Mononuclear cell (primary cell): ENCODE results near the gene NAA38. TPM values are rescaled to one million over a fixed set of nuclear protein-coding genes. Genes with fewer than 3 reads are reported as not detected.

Source experiments
- H3K27me3 ChIP-seq: 2 replicates; pipeline ENCODE4 v1.6.0; 2011; ENCODE audit warnings: low read length, control low read depth; ENCODE audit not compliant: insufficient read depth
- H3K4me1 ChIP-seq: 2 replicates; pipeline ENCODE4 v1.5.1; 2011; ENCODE audit warnings: mild to moderate bottlenecking, low read length, control low read depth; ENCODE audit not compliant: insufficient read depth
- H3K4me3 ChIP-seq: 2 replicates; pipeline ENCODE4 v1.5.1; 2011; ENCODE audit warnings: mild to moderate bottlenecking, low read length, moderate library complexity
- H3K9me3 ChIP-seq: 2 replicates; pipeline ENCODE4 v1.5.1; 2011; ENCODE audit warnings: low read depth, mild to moderate bottlenecking, control low read depth, low read length
- total RNA-seq: library from RNA; depleted of rRNA; stranded (reverse); fragments of >200 nt; gene quantifications from one replicate; pipeline ENCODE4 v1.2.3, GENCODE V29; 2012

NAA38 gene, protein sequence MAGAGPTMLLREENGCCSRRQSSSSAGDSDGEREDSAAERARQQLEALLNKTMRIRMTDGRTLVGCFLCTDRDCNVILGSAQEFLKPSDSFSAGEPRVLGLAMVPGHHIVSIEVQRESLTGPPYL
- 14.0 TPM for total RNA-seq

DNA sequence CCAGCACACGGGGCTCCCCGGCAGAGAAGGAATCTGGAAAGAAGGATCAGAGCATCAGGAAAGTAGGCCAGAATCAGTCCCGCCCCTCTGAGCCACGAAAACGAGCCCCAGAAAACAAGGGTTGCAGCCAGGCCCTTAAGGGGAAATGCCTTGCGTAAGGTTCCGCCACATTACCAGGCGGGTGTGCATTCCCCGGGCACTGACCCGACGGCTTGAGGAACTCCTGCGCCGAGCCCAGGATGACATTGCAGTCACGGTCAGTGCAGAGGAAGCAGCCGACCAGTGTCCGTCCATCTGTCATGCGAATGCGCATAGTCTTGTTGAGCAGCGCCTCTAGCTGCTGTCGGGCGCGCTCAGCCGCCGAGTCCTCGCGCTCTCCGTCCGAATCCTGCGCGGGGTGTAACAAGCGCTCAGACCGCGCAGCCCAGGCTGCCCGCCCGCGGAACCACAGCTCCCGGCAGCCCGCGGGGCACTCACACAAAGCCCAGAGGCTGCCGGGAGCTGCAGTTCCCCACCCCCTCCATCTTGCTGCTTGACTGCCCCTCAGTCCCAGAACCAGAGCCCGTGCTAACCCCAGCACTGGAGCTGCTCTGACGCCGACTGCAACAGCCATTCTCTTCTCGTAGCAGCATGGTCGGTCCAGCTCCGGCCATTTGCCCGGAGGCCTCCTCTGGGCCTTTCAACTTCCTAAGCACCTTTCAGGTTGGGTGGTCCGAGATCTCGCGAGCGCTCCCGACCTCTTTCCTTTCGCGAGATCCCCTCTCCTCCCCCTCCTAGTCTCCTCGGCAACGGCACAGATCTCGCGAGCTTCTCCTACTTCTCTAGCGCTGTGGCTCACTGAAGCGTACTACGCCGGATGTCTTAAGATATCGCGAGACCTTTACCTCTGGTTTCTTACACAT, at the start of gene NAA38:
NAA38 (minus strand) TSS at position 749 of the 902 bp plus-strand sequence; CDS start at position 653, 96 bp downstream.
- Histone ChIP-seq H3K27me3 (no peaks in the 10 kb centered on the region), H3K4me1 (peaks cover 35% of the 10 kb centered on the region), H3K9me3 (no peaks in the 10 kb centered on the region), H3K4me3 (peak within 1 kb of the TSS; percentile 52)

DNA sequence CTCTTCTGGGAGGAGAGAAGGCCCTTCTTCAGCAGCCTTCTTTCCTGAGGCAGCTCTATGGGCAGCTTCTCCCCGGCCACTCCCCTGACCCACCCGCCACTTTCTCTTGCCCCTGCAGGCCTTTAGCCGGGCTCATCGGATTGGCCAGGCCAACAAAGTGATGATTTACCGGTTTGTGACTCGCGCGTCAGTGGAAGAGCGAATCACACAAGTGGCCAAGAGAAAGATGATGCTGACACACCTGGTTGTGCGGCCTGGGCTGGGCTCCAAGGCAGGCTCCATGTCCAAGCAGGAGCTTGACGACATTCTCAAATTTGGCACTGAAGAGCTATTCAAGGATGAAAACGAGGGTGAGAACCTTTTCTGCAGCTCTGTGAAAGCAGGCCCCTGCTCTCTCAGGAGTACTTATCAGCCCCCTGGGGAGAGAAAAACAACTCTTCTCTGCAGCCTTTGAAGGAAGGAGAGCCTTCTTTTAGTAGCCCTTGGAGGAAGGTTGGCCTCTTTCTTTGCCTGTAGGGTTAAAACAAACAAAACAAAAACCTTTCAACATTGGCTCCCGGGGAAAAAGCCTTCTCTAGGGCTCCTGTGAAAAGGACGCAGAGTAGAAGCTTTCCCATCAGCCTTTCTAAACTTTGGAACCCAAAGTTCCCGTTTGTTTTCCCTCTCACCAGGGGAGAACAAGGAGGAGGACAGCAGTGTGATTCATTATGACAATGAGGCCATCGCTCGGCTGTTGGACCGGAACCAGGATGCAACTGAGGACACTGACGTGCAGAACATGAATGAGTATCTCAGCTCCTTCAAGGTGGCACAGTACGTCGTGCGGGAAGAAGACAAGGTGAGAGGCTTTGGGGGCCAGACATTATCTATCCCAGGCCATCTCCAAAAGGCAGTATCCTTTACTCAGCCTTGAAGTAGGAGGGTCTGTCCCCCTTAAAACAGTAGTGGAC, 46.1 kb upstream of the NAA38 start:
- Histone ChIP-seq H3K4me1 (no peaks in the 10 kb centered on the region), H3K9me3 (no peaks in the 10 kb centered on the region), H3K27me3 (no peaks in the 10 kb centered on the region), H3K4me3 (no peak overlapping the region)

DNA sequence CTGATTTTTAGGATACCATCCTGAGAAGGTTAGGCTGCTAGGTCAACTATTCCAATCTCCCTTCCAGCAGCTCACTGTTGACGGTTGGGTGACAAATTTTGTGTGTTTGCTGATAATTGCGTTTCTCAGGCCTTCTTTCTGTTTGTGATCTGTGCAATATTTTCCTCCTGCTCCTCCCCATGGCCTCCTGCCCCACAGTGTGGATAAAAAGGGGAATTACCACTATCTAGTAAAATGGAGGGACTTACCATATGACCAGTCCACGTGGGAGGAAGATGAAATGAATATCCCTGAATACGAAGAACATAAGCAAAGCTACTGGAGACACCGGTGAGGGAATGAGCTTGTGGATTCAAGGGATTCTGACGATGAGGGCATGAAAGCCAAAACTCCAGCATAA, 40.4 kb upstream of the NAA38 start:
- no peaks in the 10 kb centered on the region for H3K4me1 ChIP-seq
- no peak overlapping the region for H3K4me3 ChIP-seq
- no peaks in the 10 kb centered on the region for H3K27me3 ChIP-seq
- H3K9me3 ChIP-seq: no peaks in the 10 kb centered on the region

DNA sequence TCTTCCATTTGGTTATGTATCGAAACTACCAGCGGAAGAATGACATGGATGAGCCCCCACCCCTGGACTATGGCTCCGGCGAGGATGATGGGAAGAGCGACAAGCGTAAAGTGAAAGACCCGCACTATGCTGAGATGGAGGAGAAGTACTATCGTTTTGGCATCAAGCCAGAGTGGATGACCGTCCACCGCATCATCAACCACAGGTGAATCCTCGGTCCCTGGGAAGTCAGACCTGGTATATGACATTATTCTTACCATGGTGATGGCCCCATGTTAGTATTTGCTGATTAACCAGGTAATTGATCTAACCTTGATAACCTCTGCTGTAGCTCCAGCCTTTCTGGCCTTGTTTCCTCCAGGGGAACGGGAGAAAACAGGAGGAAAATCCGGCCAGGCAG, 39.7 kb upstream of the NAA38 start:
- H3K27me3 ChIP-seq: no peaks in the 10 kb centered on the region
- peaks cover 1% of the 10 kb centered on the region for H3K4me1 ChIP-seq
- H3K4me3 ChIP-seq: no peak overlapping the region
- H3K9me3 ChIP-seq: no peaks in the 10 kb centered on the region

DNA sequence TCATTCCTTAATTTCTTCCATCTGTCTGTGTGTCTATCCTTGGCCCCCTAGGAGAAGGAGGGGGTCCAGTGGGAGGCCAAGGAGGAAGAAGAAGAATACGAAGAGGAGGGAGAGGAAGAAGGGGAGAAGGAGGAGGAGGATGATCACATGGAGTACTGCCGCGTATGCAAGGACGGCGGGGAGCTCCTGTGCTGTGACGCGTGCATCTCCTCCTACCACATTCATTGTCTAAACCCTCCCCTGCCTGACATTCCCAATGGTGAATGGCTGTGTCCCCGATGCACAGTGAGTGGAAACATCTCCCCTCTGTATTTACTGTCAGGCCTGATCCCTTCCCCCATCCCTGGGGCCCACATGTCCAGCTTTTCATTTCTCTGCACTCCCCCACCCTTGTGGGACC, 37.5 kb upstream of the NAA38 start:
- Histone ChIP-seq H3K9me3 (no peaks in the 10 kb centered on the region), H3K4me3 (no peak overlapping the region), H3K27me3 (no peaks in the 10 kb centered on the region), H3K4me1 (peaks cover 15% of the 10 kb centered on the region)

DNA sequence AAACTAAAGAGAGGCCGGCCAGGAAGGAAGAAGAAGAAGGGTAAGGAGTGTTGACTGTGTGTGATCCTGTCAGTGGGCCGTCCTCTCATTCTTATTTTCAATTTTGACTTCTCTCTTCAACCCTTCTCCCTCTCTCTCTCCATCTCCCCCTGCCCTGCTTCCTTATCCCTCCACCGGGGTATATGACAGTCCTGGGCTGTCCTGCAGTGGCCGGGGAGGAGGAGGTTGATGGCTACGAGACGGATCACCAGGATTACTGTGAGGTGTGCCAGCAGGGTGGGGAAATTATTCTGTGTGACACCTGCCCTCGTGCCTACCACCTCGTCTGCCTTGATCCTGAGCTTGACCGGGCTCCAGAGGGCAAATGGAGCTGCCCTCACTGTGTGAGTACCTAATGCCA, 36.9 kb upstream of the NAA38 start:
- Histone ChIP-seq H3K9me3 (no peaks in the 10 kb centered on the region), H3K4me3 (no peak overlapping the region), H3K27me3 (no peaks in the 10 kb centered on the region), H3K4me1 (peaks cover 22% of the 10 kb centered on the region)

DNA sequence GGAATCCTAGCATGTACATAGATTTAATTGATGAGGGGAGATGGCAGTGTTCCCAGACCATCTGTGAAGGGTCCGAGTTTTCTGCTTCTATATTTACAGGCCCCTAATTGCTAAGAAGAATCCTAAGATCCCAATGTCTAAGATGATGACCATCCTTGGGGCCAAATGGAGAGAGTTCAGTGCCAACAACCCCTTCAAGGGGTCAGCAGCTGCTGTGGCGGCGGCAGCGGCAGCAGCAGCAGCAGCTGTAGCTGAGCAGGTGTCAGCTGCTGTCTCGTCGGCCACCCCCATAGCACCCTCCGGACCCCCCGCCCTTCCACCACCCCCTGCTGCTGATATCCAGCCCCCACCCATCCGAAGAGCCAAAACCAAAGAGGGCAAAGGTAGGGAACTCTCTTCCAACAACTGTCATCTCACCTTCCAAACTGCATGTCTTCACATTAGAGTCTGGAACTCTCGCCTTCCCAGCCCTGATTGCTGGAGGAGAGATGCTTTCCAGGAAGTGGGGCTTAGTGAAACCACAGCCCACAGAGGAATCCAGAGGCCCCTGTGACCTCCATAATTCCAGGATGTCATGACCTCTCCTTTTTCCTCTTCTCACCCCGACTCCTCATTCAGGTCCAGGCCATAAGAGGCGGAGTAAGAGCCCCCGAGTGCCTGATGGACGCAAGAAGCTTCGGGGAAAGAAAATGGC, 36.0 kb upstream of the NAA38 start:
- Histone ChIP-seq H3K9me3 (no peaks in the 10 kb centered on the region), H3K4me3 (no peak overlapping the region)

DNA sequence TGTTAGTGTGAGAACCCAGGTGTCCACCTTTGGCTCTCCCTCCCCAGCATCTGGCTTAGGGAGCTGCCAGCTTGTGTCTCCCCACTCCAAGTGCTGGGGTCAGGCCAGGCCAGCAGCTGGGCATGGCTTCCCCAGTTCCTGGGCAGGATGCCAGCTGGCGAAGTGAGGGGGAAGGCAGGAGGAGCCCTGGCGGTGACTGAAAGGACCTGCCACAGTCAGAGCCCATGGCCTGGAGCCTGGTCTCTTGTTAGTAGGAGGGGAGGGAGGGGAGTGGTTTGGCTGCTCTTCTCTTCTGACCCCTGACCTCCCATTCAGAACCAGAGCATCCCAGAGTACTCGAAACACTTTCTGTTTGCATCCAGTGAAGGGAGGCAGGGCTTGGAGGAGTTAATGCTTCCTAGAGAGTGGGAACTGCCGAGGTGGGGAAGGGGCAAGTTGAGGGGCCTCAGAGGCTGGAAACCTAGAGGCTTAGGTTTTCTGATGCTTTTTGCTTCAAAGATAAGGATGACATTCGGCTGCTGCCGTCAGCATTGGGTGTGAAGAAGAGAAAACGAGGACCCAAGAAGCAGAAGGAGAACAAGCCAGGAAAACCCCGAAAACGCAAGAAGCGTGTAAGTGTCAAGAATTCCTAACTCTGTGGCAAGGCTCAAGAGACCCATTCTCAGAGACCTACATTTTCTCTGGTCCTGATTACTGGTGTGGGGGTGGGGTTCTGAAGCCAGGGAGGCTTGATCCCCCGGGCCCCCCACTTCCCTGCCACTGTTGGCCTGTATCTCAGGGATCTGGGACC, 32.0 kb upstream of the NAA38 start:
- Histone ChIP-seq H3K9me3 (no peaks in the 10 kb centered on the region), H3K27me3 (no peaks in the 10 kb centered on the region), H3K4me3 (no peak overlapping the region), H3K4me1 (peaks cover 54% of the 10 kb centered on the region)

More for the DNA sequence above, 36.0 kb upstream of the NAA38 start:
- Histone ChIP-seq H3K4me1 (peaks cover 31% of the 10 kb centered on the region), H3K27me3 (no peaks in the 10 kb centered on the region)

DNA sequence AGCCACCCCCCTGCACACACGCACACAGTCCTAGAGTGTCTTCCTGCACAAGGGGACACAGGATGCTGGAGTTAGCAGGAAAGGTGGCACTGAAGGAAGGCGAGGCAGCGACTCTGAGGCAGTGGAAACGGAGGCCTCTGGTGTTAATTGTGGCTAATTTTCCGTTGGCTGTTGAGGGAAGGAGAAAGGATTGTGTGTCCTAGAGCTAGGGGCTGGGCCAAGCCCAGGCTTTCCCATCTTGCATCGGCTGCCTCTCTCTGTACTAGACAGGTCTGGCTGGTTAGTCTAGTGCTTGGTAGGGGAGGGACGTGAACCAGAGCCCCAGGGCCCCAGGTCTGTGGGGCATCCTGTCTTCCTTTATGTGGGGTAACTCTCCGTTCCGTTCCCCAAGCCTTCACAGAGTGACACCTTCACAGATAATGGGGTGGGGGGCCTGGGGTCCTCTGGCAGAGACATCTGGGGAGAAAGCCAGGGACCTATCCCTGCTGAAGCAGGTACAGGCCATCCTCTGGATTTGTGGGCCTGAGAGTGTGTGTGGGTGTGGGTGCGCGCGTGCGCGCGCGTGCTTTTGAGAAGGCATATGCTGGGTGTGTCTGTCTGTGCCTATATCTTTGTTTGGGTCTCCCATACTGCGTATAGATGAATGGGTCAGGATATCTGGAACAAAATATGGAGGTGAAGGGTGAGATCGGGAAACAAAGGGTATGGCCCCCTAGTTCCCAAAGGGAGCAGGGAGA, 31.0 kb upstream of the NAA38 start, which contains the start of gene CHD3:
CHD3 (plus strand) TSS at position 606 of the 737 bp plus-strand sequence. CDS start 212 bp downstream, outside the sequence.
- Histone ChIP-seq H3K4me3 (peak within 1 kb of the TSS; percentile 68), H3K9me3 (no peaks in the 10 kb centered on the region), H3K27me3 (no peaks in the 10 kb centered on the region), H3K4me1 (peaks cover 60% of the 10 kb centered on the region)

DNA sequence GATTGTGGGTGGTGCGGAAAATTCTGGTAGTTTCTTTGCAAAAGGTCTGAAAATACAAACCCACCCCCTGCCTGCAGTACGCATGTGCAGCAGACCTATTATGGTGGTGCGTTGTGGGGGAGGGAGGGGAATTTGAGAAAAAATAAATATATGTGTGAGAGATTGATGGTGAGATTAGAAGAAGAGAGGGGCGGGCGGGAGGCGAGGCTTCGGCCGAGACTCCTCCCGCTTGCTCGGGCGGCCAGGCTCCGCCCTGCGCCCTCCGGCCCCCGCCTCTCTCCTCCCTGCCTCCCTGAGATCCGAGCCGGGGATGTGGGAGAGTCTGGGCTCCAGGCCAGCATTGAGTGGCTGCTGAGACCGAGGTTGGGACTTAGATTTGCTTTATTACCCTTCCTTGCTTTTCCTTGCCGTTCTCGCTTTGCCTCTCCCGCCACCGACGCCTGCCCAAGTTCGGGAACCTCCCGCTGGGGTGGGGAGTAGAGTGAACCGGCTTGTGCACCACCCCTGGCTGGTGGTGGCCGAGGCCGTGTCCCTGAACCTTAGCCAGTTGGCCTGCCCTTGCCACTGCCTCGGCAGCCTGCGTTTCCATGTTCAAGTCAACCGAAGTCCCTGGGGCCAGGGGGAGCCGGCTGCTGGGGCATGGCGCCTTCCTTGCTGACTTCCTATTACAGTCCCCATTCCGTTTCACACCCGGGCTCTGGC, 30.3 kb upstream of the NAA38 start:
- Histone ChIP-seq H3K9me3 (no peaks in the 10 kb centered on the region), H3K4me3 (peak overlapping the region; percentile 68), H3K4me1 (peaks cover 65% of the 10 kb centered on the region), H3K27me3 (no peaks in the 10 kb centered on the region)

DNA sequence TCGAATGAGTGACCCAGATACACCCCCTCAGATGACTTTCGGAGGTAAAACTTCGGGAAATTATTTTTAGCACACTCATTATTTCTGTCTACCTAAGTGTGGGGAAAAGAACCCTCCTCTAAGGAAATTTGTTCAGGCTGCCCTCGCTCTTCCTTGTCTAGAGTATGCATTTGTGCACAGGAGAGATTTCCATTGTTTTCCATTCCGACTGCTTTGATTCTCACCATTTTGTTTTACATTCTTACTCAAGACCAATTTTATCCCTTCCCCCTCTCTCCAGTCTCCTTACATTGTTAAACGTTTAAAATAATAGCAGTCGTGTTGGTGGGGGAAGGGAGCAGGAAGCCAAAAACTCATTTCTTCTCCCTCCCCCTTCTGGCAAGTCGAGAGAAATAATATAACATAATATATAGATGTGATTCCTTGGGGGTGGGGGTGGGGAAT, 29.7 kb upstream of the NAA38 start:
- Histone ChIP-seq H3K4me3 (peak overlapping the region; percentile 68), H3K27me3 (no peaks in the 10 kb centered on the region), H3K4me1 (peaks cover 69% of the 10 kb centered on the region), H3K9me3 (no peaks in the 10 kb centered on the region)

DNA sequence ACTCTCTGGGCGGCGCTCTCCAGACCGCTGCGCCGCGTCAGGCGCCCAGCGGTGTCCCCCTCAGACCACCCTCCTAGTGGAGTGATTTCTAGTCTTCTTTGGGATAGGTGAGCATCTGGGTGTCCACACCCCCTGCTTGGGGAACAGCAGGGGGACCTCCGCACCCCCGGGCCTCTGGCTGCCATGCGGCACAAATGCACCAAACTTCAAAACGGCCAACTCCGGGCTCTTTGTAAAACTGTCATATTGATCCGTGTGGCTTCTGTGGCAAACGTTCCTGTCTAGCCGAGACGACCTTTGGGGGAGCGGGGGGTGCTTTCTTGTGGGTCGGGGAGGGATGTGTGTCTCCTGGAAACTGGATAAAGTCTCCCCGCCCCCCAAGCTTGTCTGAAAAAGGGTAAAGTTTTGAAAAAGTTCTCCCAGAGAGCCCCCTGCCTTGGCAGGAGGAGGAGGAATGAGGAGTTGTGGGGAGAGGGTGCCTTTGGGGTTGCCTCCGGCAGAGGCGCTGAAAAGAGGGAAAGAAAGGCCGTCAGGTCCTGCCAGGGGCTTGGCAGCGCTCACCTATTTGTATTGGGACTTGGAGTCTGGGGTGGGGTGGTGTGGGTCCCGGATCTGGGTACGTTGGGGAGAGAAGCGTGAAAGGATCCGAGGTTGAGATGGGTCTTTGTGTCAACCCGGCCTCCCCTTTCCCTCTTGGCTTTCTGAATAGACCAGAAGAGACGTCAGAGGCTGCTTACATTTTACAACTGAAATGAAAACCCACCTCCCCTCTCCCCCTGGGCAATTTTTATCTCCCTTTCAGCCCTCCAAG, 29.1 kb upstream of the NAA38 start:
- H3K4me1 ChIP-seq: peaks cover 72% of the 10 kb centered on the region
- no peaks in the 10 kb centered on the region for H3K9me3 ChIP-seq
- no peaks in the 10 kb centered on the region for H3K27me3 ChIP-seq
- H3K4me3 ChIP-seq: peak overlapping the region; percentile 68
